Gastroesophageal sphincter (tissue), 4 donors: Measurements from ENCODE around the gene S100G. TPM values are rescaled to one million over a fixed set of nuclear protein-coding genes. Genes with fewer than 3 reads are reported as not detected.

Source experiments
- ATAC-seq: fragments of 150-250 bp; one replicate; pipeline ENCODE4 v1.9.1; 2016; ENCODE audit warnings: mild to moderate bottlenecking, moderate library complexity
- H3K27ac ChIP-seq, 4 donors: fragments of 200-600 bp; sonication (generic) in 3 of 4; 1 replicate in 3 of 4; 2 replicates in 1 of 4; pipeline ENCODE4 v1.5.1; 2016 to 2019
- H3K27me3 ChIP-seq: fragments of 200-600 bp; sonication (generic); one replicate; pipeline ENCODE4 v1.5.1; 2019
- H3K36me3 ChIP-seq, 2 donors: fragments of 200-600 bp; sonication (generic); one replicate each; pipeline ENCODE4 v1.5.1; 2019; ENCODE audit warnings: control low read depth in 1 of 2
- H3K4me1 ChIP-seq, 3 donors: fragments of 200-600 bp; sonication (generic); 1 replicate in 2 of 3; 2 replicates in 1 of 3; pipeline ENCODE4 v1.5.1; 2016 to 2019; ENCODE audit warnings: control low read depth in 2 of 3
- H3K4me3 ChIP-seq, 2 donors: fragments of 200-600 bp; sonication (generic); one replicate each; pipeline ENCODE4 v1.5.1; 2019; ENCODE audit warnings: mild to moderate bottlenecking in 1 of 2, moderate library complexity in 1 of 2
- H3K9me3 ChIP-seq, 3 donors: fragments of 200-600 bp; sonication (generic); one replicate each; pipeline ENCODE4 v1.5.1; 2017 to 2019; ENCODE audit warnings: control low read depth in 2 of 3
- CTCF ChIP-seq, 4 experiments: fragments of 200-600 bp in 2 of 4; fragments of 450-650 bp in 2 of 4; sonication (generic) in 1 of 4; IDR thresholded peaks; one replicate each; pipeline ENCODE4 v1.5.1; 2017 to 2019; ENCODE audit warnings: antibody characterized with exemption in 4 of 4, mild to moderate bottlenecking in 2 of 4, moderate library complexity in 2 of 4
- EP300 ChIP-seq: sonication (generic); formaldehyde crosslinking; IDR thresholded peaks from one replicate; pipeline ENCODE4 v1.6.1; 2017; ENCODE audit warnings: antibody characterized with exemption, mild to moderate bottlenecking
- POLR2A ChIP-seq, 2 donors: fragments of 450-650 bp; IDR thresholded peaks; one replicate each; pipeline ENCODE4 v1.6.1; 2017; ENCODE audit warnings: antibody characterized with exemption in 2 of 2, mild to moderate bottlenecking in 2 of 2, moderate library complexity in 1 of 2
- POLR2AphosphoS5 ChIP-seq: sonication (generic); formaldehyde crosslinking; IDR thresholded peaks from one replicate; pipeline ENCODE4 v1.6.1; 2017; ENCODE audit warnings: antibody characterized with exemption
- WGBS, 2 donors: methylation state at CpG; one replicate each; pipeline ENCODE4 v1.1.5; 2018; ENCODE audit warnings: low coverage in 1 of 2; 5-methylcytosine and 5-hydroxymethylcytosine counted together
- total RNA-seq, 4 donors: library from RNA; depleted of rRNA; stranded (reverse); fragments of >200 nt; gene quantifications; one replicate each; pipeline ENCODE4 v1.1.0, GENCODE V29; 2016

Gene S100G
- total RNA-seq, 4 donors from 2014 or later, result not detected

GRCh38 chrX:16658284-16658683 is 8.3 kb downstream of the S100G start:
- no peaks in the 10 kb centered on the region for H3K27me3 ChIP-seq
- no peaks in the 10 kb centered on the region for H3K9me3 ChIP-seq
- no peak for TF ChIP-seq EP300
- TF ChIP-seq POLR2AphosphoS5, result no peak
- TF ChIP-seq POLR2A (IDR thresholded peaks at IDR 0.05), result no peak
- no peak for TF ChIP-seq CTCF (IDR thresholded peaks at IDR 0.05)
- H3K27ac ChIP-seq, result no peak overlapping the region
- ATAC-seq, result no peak
- H3K4me1 ChIP-seq, result no peaks in the 10 kb centered on the region
- H3K4me3 ChIP-seq, result no peak overlapping the region
- WGBS, 2 donors, result 66 to 92% methylated on average over 2 of the region's 2 CpGs
- peaks cover 0 to 2% of the 10 kb centered on the region in 2 donors for H3K36me3 ChIP-seq

GRCh38 chrX:16659321-16659720 is 9.4 kb downstream of the S100G start:
- Histone ChIP-seq H3K36me3 (no peaks in the 10 kb centered on the region), H3K27me3 (no peaks in the 10 kb centered on the region), H3K9me3 (no peaks in the 10 kb centered on the region), H3K4me1 (no peaks in the 10 kb centered on the region), H3K4me3 (no peak overlapping the region), H3K27ac (no peak overlapping the region)
- ATAC-seq, result no peak
- 71% methylated on average over 1 of the region's 1 CpG; no CpG with 5 or more reads in 1 of the 2 donors for WGBS, 2 donors
- TF ChIP-seq POLR2AphosphoS5 (no peak), POLR2A (IDR thresholded peaks at IDR 0.05) (no peak), EP300 (no peak), CTCF (IDR thresholded peaks at IDR 0.05) (no peak)

- Histone ChIP-seq H3K27ac (no peak overlapping the region), H3K4me1 (no peaks in the 10 kb centered on the region), H3K36me3 (peaks cover 0 to 11% of the 10 kb centered on the region in 2 donors), H3K9me3 (no peaks in the 10 kb centered on the region), H3K27me3 (no peaks in the 10 kb centered on the region), H3K4me3 (no peak overlapping the region)
- no peak for ATAC-seq
- TF ChIP-seq POLR2A (IDR thresholded peaks at IDR 0.05), result no peak
- no peak for TF ChIP-seq CTCF (IDR thresholded peaks at IDR 0.05)
- TF ChIP-seq EP300, result no peak
- no peak for TF ChIP-seq POLR2AphosphoS5
- 58 to 86% methylated on average over 2 of the region's 2 CpGs for WGBS, 2 donors
Observed at GRCh38 chrX:16661495-16661894, 11.5 kb downstream of the S100G start.

- H3K9me3 ChIP-seq, result no peaks in the 10 kb centered on the region
- no peak overlapping the region for H3K27ac ChIP-seq
- peaks cover 0 to 16% of the 10 kb centered on the region in 2 donors for H3K36me3 ChIP-seq
- H3K27me3 ChIP-seq, result no peaks in the 10 kb centered on the region
- no peaks in the 10 kb centered on the region for H3K4me1 ChIP-seq
- no peak overlapping the region for H3K4me3 ChIP-seq
- ATAC-seq, result no peak
- WGBS, 2 donors, result 60 to 100% methylated on average over 1 of the region's 2 CpGs
- TF ChIP-seq CTCF (IDR thresholded peaks at IDR 0.05) (no peak), EP300 (no peak), POLR2A (IDR thresholded peaks at IDR 0.05) (no peak), POLR2AphosphoS5 (no peak)
Observed at GRCh38 chrX:16662402-16662801, 12.4 kb downstream of the S100G start.

GRCh38 chrX:16664074-16664473 is 14.1 kb downstream of the S100G start:
- TF ChIP-seq CTCF (IDR thresholded peaks at IDR 0.05), result no peak
- no peak for TF ChIP-seq EP300
- TF ChIP-seq POLR2A (IDR thresholded peaks at IDR 0.05), result no peak
- no peak for TF ChIP-seq POLR2AphosphoS5
- Histone ChIP-seq H3K27me3 (no peaks in the 10 kb centered on the region), H3K4me3 (no peak overlapping the region), H3K36me3 (peaks cover 0 to 22% of the 10 kb centered on the region in 2 donors), H3K27ac (no peak overlapping the region), H3K9me3 (no peaks in the 10 kb centered on the region), H3K4me1 (no peaks in the 10 kb centered on the region)
- ATAC-seq, result no peak
- 50% methylated on average over 3 of the region's 5 CpGs; no CpG with 5 or more reads in 1 of the 2 donors for WGBS, 2 donors
